HCT116 (cell line): ENCODE data around the gene ISX. TPM values are rescaled to one million over a fixed set of nuclear protein-coding genes. Genes with fewer than 3 reads are reported as not detected.
A peak's percentile ranks its signal among the peaks of the same experiment; 100 is the strongest.

Source experiments
- ATAC-seq: fragments of 200-7000 bp; cut with Tn5 transposase; 2 replicates; pipeline ENCODE4 v1.9.1; 2020; ENCODE audit warnings: mild to moderate bottlenecking, moderate library complexity
- BruUV-seq: library from RNA; stranded (reverse); fragments of 400-500 nt; replicated peaks from 2 replicates; lab custom pipeline; 2021; lab: Mats Ljungman, UMichigan
- CTCF ChIA-PET: fragments of 300-600 bp; sonication (Branson Sonifier 250); formaldehyde crosslinking; loops from one replicate; lab custom pipeline; 2021; ENCODE audit warnings: antibody characterized with exemption; lab: Charles Lee
- POLR2A ChIA-PET: fragments of 300-600, 350-600 bp; sonication (Branson Sonifier 250); formaldehyde crosslinking; loops from one replicate; lab custom pipeline; 2021; ENCODE audit warnings: antibody characterized with exemption; lab: Charles Lee
- RAD21 ChIA-PET, 2 experiments: fragments of 300-600 bp; sonication (Branson Sonifier 250); formaldehyde crosslinking; loops; one replicate each; lab custom pipeline; 2023; ENCODE audit warnings: low total read pairs in 2 of 2; ENCODE audit not compliant: uncharacterized antibody in 2 of 2, unreplicated experiment in 2 of 2, low non-redundant PET in 1 of 2; lab: Charles Lee
- DNase-seq: peaks from one replicate; pipeline ENCODE4 v3.0.0-alpha.2; 2010; ENCODE audit warnings: low read depth, low spot score
- H2AFZ ChIP-seq: fragments of 200-600 bp; shearing (Covaris generic), sonication (generic); 2 replicates; pipeline ENCODE4 v1.6.1; 2017; ENCODE audit warnings: low read depth, mixed run types, mixed read lengths, antibody characterized with exemption, low read length; ENCODE audit not compliant: poor library complexity, severe bottlenecking
- H3K27ac ChIP-seq: 2 replicates; pipeline ENCODE4 v1.5.1; 2012; ENCODE audit warnings: low read depth, low read length
- H3K27me3 ChIP-seq: fragments of 200-600 bp; sonication (generic); 2 replicates; pipeline ENCODE4 v1.6.1; 2016; ENCODE audit warnings: mixed run types, low read length, mixed read lengths; ENCODE audit not compliant: insufficient read depth
- H3K36me3 ChIP-seq, 2 experiments: fragments of 200-500 bp in 1 of 2; fragments of 200-600 bp in 1 of 2; sonication (Bioruptor generic) in 1 of 2; sonication (generic) in 1 of 2; 2 replicates each; pipeline versions ENCODE4 v1.5.1 to v1.6.1; 2014 to 2016; ENCODE audit warnings: low read length in 2 of 2, inconsistent platforms in 1 of 2, mixed read lengths in 1 of 2, mixed run types in 1 of 2; ENCODE audit not compliant: insufficient read depth in 2 of 2, control insufficient read depth in 1 of 2
- H3K4me1 ChIP-seq, 2 experiments: fragments of 200-600 bp in 1 of 2; sonication (generic) in 1 of 2; 2 replicates each; pipeline versions ENCODE4 v1.5.1 to v1.6.1; 2012 to 2017; ENCODE audit warnings: low read length in 2 of 2, inconsistent platforms in 1 of 2, mild to moderate bottlenecking in 1 of 2, mixed read lengths in 1 of 2, mixed run types in 1 of 2, moderate library complexity in 1 of 2; ENCODE audit not compliant: insufficient read depth in 2 of 2, control insufficient read depth in 1 of 2
- H3K4me2 ChIP-seq: fragments of 200-600 bp; sonication (generic); 2 replicates; pipeline ENCODE4 v1.6.1; 2017; ENCODE audit warnings: mixed run types, low read length, mixed read lengths
- H3K4me3 ChIP-seq, 2 experiments: fragments of 200-600 bp in 1 of 2; sonication (generic) in 1 of 2; replicated peaks in 1 of 2; 2 replicates each; pipeline ENCODE4 v1.5.1; 2011 to 2016; ENCODE audit warnings: low read length in 2 of 2, control low read depth in 1 of 2, low read depth in 1 of 2, mild to moderate bottlenecking in 1 of 2, mixed read lengths in 1 of 2, mixed run types in 1 of 2
- H3K79me2 ChIP-seq: fragments of 200-600 bp; sonication (generic); 2 replicates; pipeline ENCODE4 v1.6.1; 2017; ENCODE audit warnings: mild to moderate bottlenecking, mixed run types, low read length, moderate library complexity, mixed read lengths; ENCODE audit not compliant: insufficient read depth
- H3K9ac ChIP-seq: fragments of 200-600 bp; sonication (generic); 2 replicates; pipeline ENCODE4 v1.6.1; 2016; ENCODE audit warnings: low read length, mixed read lengths
- H3K9me2 ChIP-seq: fragments of 200-600 bp; sonication (generic), shearing (Covaris generic); 2 replicates; pipeline ENCODE4 v1.6.1; 2017; ENCODE audit warnings: mixed run types, mild to moderate bottlenecking, moderate library complexity; ENCODE audit not compliant: insufficient read depth
- H3K9me3 ChIP-seq, 2 experiments: fragments of 200-500 bp in 1 of 2; fragments of 200-600 bp in 1 of 2; sonication (Bioruptor generic) in 1 of 2; sonication (generic) in 1 of 2; 2 replicates each; pipeline ENCODE4 v1.6.1; 2014 to 2017; ENCODE audit warnings: low read length in 2 of 2, mixed read lengths in 2 of 2, inconsistent platforms in 1 of 2, low read depth in 1 of 2, mild to moderate bottlenecking in 1 of 2, mixed run types in 1 of 2, moderate library complexity in 1 of 2; ENCODE audit not compliant: control insufficient read depth in 1 of 2, insufficient read depth in 1 of 2
- H4K20me1 ChIP-seq: fragments of 200-600 bp; sonication (generic), shearing (Covaris generic); 2 replicates; pipeline ENCODE4 v1.6.1; 2017; ENCODE audit warnings: mixed run types, mild to moderate bottlenecking, moderate library complexity; ENCODE audit not compliant: insufficient read depth
- CBX3 ChIP-seq: IDR thresholded peaks from 2 replicates; pipeline ENCODE4 v1.6.1; 2012; ENCODE audit warnings: low read depth
- CEBPB ChIP-seq: IDR thresholded peaks from 2 replicates; pipeline ENCODE4 v1.6.1; 2012; ENCODE audit warnings: low read depth
- CTCF ChIP-seq, 3 experiments: fragments of 200-600 bp in 1 of 3; sonication (generic) in 1 of 3; IDR thresholded peaks in 2 of 3; conservative IDR thresholded peaks in 1 of 3; 2 replicates each; pipeline ENCODE4 v1.5.1; 2012 to 2017; ENCODE audit warnings: low read depth in 2 of 3, low read length in 2 of 3, antibody characterized with exemption in 1 of 3, borderline replicate concordance in 1 of 3, control low read depth in 1 of 3, mild to moderate bottlenecking in 1 of 3, mixed read lengths in 1 of 3, mixed run types in 1 of 3, moderate library complexity in 1 of 3; ENCODE audit not compliant: insufficient read depth in 1 of 3
- EGR1 ChIP-seq: IDR thresholded peaks from 2 replicates; pipeline ENCODE4 v1.6.1; 2012; ENCODE audit warnings: low read depth
- EZH2phosphoT487 ChIP-seq: fragments of 200-600 bp; IDR thresholded peaks from 2 replicates; pipeline ENCODE4 v1.6.1; 2018; ENCODE audit warnings: antibody characterized with exemption, borderline replicate concordance
- POLR2A ChIP-seq: IDR thresholded peaks from 2 replicates; pipeline ENCODE4 v1.7.0; 2011; ENCODE audit warnings: borderline replicate concordance; ENCODE audit not compliant: insufficient read depth, insufficient read length; ENCODE audit errors: extremely low read depth
- RAD21 ChIP-seq: IDR thresholded peaks from 2 replicates; pipeline ENCODE4 v1.6.1; 2012; ENCODE audit warnings: low read depth, mild to moderate bottlenecking
- REST ChIP-seq: IDR thresholded peaks from 2 replicates; pipeline ENCODE4 v1.6.1; 2012; ENCODE audit warnings: low read depth
- SIN3A ChIP-seq: IDR thresholded peaks from 2 replicates; pipeline ENCODE4 v1.6.1; 2012; ENCODE audit warnings: low read depth
- SP1 ChIP-seq: IDR thresholded peaks from 2 replicates; pipeline ENCODE4 v1.6.1; 2012; ENCODE audit warnings: low read depth
- TCF7L2 ChIP-seq: IDR thresholded peaks from 2 replicates; pipeline ENCODE4 v1.7.0; 2011; ENCODE audit warnings: borderline replicate concordance, inconsistent platforms; ENCODE audit not compliant: insufficient read depth, insufficient read length; ENCODE audit errors: extremely low read depth
- ZBTB33 ChIP-seq: IDR thresholded peaks from 2 replicates; pipeline ENCODE4 v1.6.1; 2011; ENCODE audit warnings: mild to moderate bottlenecking, low read length, moderate library complexity; ENCODE audit not compliant: insufficient replicate concordance; ENCODE audit errors: extremely low read depth
- ZFX ChIP-seq: fragments of 450-650 bp; IDR thresholded peaks from 2 replicates; pipeline ENCODE4 v1.6.1; 2017
- ZNF274 ChIP-seq: fragments of 200-500 bp; sonication (Bioruptor generic); IDR thresholded peaks from 2 replicates; pipeline ENCODE4 v1.6.1; 2014; ENCODE audit warnings: mild to moderate bottlenecking, low read depth, low read length, inconsistent platforms
- intact Hi-C: fragments of 100-400 bp; cut with micrococcal nuclease; formaldehyde crosslinking; loops from 2 replicates; pipeline ENCODE4 v1.10.0; 2022
- total RNA-seq: library from RNA; stranded (reverse); gene quantifications from one replicate; pipeline ENCODE4 v1.2.1, GENCODE V29; 2021; ENCODE audit not compliant: unreplicated experiment

ISX gene
- total RNA-seq, 1 experiment from 2014 or later: not detected

- Histone ChIP-seq H4K20me1 (no peaks in the 10 kb centered on the region), H3K4me3 (no peak overlapping the region), H3K9me3 (no peaks in the 10 kb centered on the region), H3K27me3 (no peaks in the 10 kb centered on the region), H3K27ac (no peak overlapping the region), H3K9ac (no peak overlapping the region), H3K36me3 (no peaks in the 10 kb centered on the region), H3K9me2 (no peaks in the 10 kb centered on the region), H3K4me2 (peak overlapping the region; percentile 53), H2AFZ (no peak overlapping the region), H3K79me2 (no peaks in the 10 kb centered on the region), H3K4me1 (peaks cover 7 to 10% of the 10 kb centered on the region in 2 experiments)
- no peak for TF ChIP-seq POLR2A
- no TSS peak for BruUV-seq
- ChIA-PET POLR2A (no interaction called here), RAD21 (no interaction called here), CTCF (no interaction called here)
- DNase-seq (no peak), ATAC-seq (peak; percentile 81)
- intact Hi-C loops: no loop called here
Measured at GRCh38 chr22:35064664-35065063, 1.3 kb upstream of the ISX start.

- ChIA-PET CTCF (no interaction called here), POLR2A (no interaction called here), RAD21 (no interaction called here)
- Histone ChIP-seq H3K4me2 (no peak overlapping the region), H3K79me2 (no peaks in the 10 kb centered on the region), H3K27ac (no peak overlapping the region), H3K9ac (no peak overlapping the region), H3K4me1 (peaks cover 7 to 12% of the 10 kb centered on the region in 2 experiments), H4K20me1 (no peaks in the 10 kb centered on the region), H3K9me3 (no peaks in the 10 kb centered on the region), H2AFZ (no peak overlapping the region), H3K36me3 (no peaks in the 10 kb centered on the region), H3K4me3 (no peak overlapping the region), H3K9me2 (no peaks in the 10 kb centered on the region), H3K27me3 (no peaks in the 10 kb centered on the region)
- intact Hi-C loops: no loop called here
- DNase-seq (no peak), ATAC-seq (no peak)
- BruUV-seq: no TSS peak
- TF ChIP-seq TCF7L2 (no peak), ZBTB33 (no peak), RAD21 (no peak), REST (no peak), CTCF (IDR thresholded peaks at IDR 0.05 in 2 of 3, conservative IDR thresholded peaks at IDR 0.05 in 1 of 3; ENCODE audit: borderline replicate concordance in 1 of 3, insufficient read depth in 1 of 3, low read depth in 2 of 3, low read length in 2 of 3) (no peak), CEBPB (no peak), SP1 (no peak), ZFX (no peak), EZH2phosphoT487 (no peak), EGR1 (no peak), CBX3 (no peak), SIN3A (no peak), ZNF274 (no peak)
Measured at GRCh38 chr22:35065183-35065582, 775 bp upstream of the ISX start.
